Measurements from ENCODE around the gene NCBP2. TPM values are rescaled to one million over a fixed set of nuclear protein-coding genes. Genes with fewer than 3 reads are reported as not detected.

Gene NCBP2
- total RNA-seq, 4 donors from 2014 or later: 37.8 to 54.3 (median 45.8) TPM

DNA sequence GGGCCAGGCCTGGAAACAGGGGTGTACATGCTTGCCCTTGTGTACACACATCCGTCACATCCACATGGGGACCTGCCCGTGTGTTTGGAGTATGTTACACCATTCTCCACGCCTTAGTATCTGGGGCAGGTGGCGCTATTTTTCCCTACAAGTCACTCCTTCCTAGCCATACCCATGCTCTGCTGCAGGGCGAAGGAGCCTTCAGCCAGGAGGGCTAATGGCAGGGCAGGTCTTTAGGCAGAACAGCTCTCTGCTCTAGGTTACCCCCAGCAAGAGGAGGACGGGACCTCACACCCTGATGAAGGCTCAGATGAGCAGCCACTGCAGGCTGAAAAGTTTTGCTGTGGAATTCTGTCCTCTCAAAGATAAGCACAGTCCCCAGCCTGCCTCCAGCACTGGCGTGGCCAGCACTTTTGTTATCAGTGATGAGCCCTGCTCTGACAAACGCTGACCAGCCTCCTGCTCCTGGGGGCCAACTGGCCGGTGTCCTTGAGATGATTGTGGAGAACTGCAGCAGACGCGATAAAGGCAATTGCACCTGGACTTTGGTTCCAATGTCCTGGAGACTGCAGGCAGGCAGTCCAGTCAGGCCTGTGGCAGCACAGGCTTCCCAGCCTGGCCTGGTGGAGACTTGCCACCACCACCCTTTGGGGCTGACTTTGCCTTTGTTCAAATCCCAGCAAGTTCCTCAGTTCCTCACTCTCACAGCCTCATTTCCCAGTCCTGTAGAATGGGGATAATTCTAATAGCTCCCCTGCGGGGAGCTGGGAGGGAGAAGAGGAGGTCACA lies 46.1 kb upstream of the NCBP2 start:
- Histone ChIP-seq H3K36me3 (no peaks in the 10 kb centered on the region), H3K9me3 (peaks cover 0 to under 1% (median 0%) of the 10 kb centered on the region in 4 donors), H3K27me3 (peaks cover 0 to 28% (median 0%) of the 10 kb centered on the region in 4 donors), H3K27ac (replicated peaks in 1 of 4) (no peak overlapping the region), H3K4me1 (peaks cover 0 to 3% (median 0%) of the 10 kb centered on the region in 4 donors), H3K4me3 (no peak overlapping the region)
- TF ChIP-seq POLR2AphosphoS5 (IDR thresholded peaks at IDR 0.05) (no peak), POLR2A (IDR thresholded peaks at IDR 0.05; ENCODE audit: low read depth) (no peak), EP300 (IDR thresholded peaks at IDR 0.05) (no peak)
- TF ChIP-seq, protein P1, sequence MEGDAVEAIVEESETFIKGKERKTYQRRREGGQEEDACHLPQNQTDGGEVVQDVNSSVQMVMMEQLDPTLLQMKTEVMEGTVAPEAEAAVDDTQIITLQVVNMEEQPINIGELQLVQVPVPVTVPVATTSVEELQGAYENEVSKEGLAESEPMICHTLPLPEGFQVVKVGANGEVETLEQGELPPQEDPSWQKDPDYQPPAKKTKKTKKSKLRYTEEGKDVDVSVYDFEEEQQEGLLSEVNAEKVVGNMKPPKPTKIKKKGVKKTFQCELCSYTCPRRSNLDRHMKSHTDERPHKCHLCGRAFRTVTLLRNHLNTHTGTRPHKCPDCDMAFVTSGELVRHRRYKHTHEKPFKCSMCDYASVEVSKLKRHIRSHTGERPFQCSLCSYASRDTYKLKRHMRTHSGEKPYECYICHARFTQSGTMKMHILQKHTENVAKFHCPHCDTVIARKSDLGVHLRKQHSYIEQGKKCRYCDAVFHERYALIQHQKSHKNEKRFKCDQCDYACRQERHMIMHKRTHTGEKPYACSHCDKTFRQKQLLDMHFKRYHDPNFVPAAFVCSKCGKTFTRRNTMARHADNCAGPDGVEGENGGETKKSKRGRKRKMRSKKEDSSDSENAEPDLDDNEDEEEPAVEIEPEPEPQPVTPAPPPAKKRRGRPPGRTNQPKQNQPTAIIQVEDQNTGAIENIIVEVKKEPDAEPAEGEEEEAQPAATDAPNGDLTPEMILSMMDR (IDR thresholded peaks at IDR 0.05): no peak
- DNase-seq (ENCODE audit: extremely low spot score): no peak
- WGBS: 63% methylated on average over 7 of the region's 12 CpGs
- intact Hi-C loops (cut with DNase I): no loop called here

DNA sequence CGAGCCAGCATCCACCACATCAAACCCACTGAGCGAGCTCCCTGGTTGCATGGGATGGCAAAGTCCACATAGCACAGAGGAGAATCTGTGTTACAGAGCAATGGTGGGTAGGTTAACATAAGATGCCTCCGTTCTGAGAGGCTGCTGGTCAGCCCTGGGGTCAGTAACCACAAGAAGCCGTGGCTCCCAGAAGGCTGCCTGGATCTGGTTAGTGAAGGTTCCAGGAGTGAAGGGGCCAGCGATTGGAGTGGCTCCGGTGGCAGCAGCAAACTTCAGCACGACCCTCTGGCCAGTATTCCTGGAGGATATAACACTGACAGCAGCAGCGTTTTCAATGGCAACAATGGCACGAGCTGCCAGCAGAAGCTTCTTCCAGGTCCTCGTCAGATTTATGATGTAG lies 44.7 kb upstream of the NCBP2 start:
- 72% methylated on average over 8 of the region's 10 CpGs for WGBS
- peaks cover 0 to 3% (median 0%) of the 10 kb centered on the region in 4 donors for H3K4me1 ChIP-seq
- H3K4me3 ChIP-seq: no peak overlapping the region
- H3K27me3 ChIP-seq: peaks cover 0 to 32% (median 0%) of the 10 kb centered on the region in 4 donors
- H3K9me3 ChIP-seq: peaks cover 0 to 8% (median 0%) of the 10 kb centered on the region in 4 donors
- no peaks in the 10 kb centered on the region for H3K36me3 ChIP-seq
- TF ChIP-seq POLR2A (IDR thresholded peaks at IDR 0.05; ENCODE audit: low read depth) (no peak), POLR2AphosphoS5 (IDR thresholded peaks at IDR 0.05) (no peak), EP300 (IDR thresholded peaks at IDR 0.05) (no peak)
- TF ChIP-seq, protein P1 (IDR thresholded peaks at IDR 0.05): no peak
- intact Hi-C loops (cut with DNase I): no loop called here
- no peak overlapping the region for H3K27ac ChIP-seq (replicated peaks in 1 of 4)
- no peak for DNase-seq (ENCODE audit: extremely low spot score)

DNA sequence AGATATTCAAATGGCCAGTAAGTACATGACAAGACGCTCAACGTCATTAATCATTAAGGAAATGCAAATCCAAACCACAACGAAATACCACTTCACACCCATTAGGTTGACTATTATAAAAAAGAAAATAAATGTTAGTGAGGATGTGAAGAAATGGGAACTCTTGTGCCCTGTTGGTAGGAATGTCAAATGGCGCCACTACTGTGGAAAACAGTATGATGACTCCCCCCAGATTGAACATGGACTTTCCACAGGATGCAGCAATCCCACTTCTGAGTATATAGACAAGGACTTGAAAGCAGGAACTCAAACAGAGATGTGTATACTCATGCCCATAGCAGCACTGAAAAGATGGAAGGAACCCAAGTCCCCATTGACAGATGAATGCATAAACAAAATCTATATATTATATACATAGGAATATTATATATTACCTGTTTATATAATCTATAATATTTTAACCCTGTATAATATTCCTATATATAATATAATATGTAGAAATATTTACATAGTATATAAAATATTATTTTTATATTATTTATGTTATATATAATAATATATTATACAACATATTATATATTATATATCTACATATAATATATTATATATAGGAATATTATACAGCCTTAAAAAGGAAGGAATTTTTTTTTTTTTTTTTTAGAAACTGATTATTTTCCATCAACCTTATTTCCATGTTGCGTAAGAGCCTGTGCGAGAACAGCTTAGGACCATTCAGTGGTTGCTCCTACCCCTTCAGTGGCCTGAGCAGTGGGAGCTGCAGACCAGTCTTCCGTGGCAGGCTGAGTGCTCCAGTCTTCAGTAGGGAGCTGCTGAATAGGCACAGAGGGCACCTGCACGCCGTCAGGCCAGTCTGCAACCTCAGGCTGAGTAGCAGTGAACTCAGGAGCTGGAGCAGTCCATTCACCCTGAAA lies 43.9 kb upstream of the NCBP2 start:
- intact Hi-C loops (cut with DNase I): no loop called here
- no peaks in the 10 kb centered on the region for H3K36me3 ChIP-seq
- no peak overlapping the region for H3K27ac ChIP-seq (replicated peaks in 1 of 4)
- H3K9me3 ChIP-seq: peaks cover 0 to 8% (median 0%) of the 10 kb centered on the region in 4 donors
- TF ChIP-seq POLR2AphosphoS5 (IDR thresholded peaks at IDR 0.05) (no peak), EP300 (IDR thresholded peaks at IDR 0.05) (no peak), POLR2A (IDR thresholded peaks at IDR 0.05; ENCODE audit: low read depth) (no peak)
- TF ChIP-seq, protein P1 (IDR thresholded peaks at IDR 0.05): no peak
- peaks cover 0 to 32% (median 0%) of the 10 kb centered on the region in 4 donors for H3K27me3 ChIP-seq
- H3K4me1 ChIP-seq: peaks cover 0 to 3% (median 0%) of the 10 kb centered on the region in 4 donors
- no peak overlapping the region for H3K4me3 ChIP-seq
- WGBS: 88% methylated on average over 9 of the region's 9 CpGs
- no peak for DNase-seq (ENCODE audit: extremely low spot score)

DNA sequence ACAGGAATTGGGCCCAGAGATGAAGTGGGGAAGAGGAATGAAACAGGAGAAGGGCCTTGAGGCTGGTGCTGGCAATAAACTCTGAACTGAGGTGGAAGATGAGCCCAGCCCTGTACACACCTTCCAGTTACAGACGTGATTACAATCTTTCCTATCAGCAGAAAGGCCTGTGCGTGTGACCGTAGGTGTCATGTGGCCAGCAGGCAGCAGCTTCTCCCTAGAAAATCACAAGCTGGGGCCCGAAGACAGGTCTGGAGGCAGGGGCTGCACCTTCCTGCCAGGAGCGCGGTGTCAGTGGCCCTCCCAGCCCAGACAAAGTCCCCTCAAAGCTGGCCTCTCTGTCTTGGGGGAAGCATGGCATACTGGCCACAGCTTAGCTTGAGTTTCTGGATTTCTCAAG lies 43.0 kb upstream of the NCBP2 start:
- H3K9me3 ChIP-seq: peaks cover 0 to 8% (median 0%) of the 10 kb centered on the region in 4 donors
- H3K27ac ChIP-seq (replicated peaks in 1 of 4): no peak overlapping the region
- peaks cover 0 to 3% (median 0%) of the 10 kb centered on the region in 4 donors for H3K4me1 ChIP-seq
- H3K4me3 ChIP-seq: no peak overlapping the region
- H3K36me3 ChIP-seq: no peaks in the 10 kb centered on the region
- H3K27me3 ChIP-seq: peaks cover 0 to 32% (median 0%) of the 10 kb centered on the region in 4 donors
- intact Hi-C loops (cut with DNase I): no loop called here
- TF ChIP-seq POLR2AphosphoS5 (IDR thresholded peaks at IDR 0.05): no peak
- TF ChIP-seq POLR2A (IDR thresholded peaks at IDR 0.05; ENCODE audit: low read depth): no peak
- no peak for TF ChIP-seq EP300 (IDR thresholded peaks at IDR 0.05)
- TF ChIP-seq, protein P1 (IDR thresholded peaks at IDR 0.05): no peak
- DNase-seq (ENCODE audit: extremely low spot score): no peak
- WGBS: 83% methylated on average over 4 of the region's 6 CpGs

Measured in esophagus muscularis mucosa (tissue), 4 donors.